GM18507 (cell line): ENCODE data around the gene ELOVL7.
"Not testable (repeated sequence)": the region's sequence is repeated elsewhere in the genome, so short reads cannot be mapped to it uniquely, and the experiment has no call there.

Source experiments
- DNase-seq: peaks from one replicate; pipeline ENCODE4 v3.0.0; 2011; ENCODE audit warnings: low read depth; ENCODE audit not compliant: insufficient read length; ENCODE audit errors: extremely low spot score
- FAIRE-seq: peaks from 2 replicates; lab custom pipeline; 2011; peaks lifted over from hg19 to GRCh38; lab: Jason Lieb, UNC

Gene ELOVL7

GRCh38 chr5:60843936-60844905 lies at the start of gene ELOVL7:
Gene ELOVL7, minus strand, starts transcription at chr5:60844269. Its CDS starts 56,872 bp downstream, at chr5:60787397.
- FAIRE-seq (peak; percentile 9), DNase-seq (peak; percentile 52)

- FAIRE-seq (no peak), DNase-seq (no peak)
These were observed 49.5 kb upstream of the ELOVL7 start for GRCh38 chr5:60893521-60893920.

GRCh38 chr5:60891667-60892066 lies 47.6 kb upstream of the ELOVL7 start:
- no peak for FAIRE-seq
- DNase-seq: no peak

GRCh38 chr5:60888359-60889061 lies 44.4 kb upstream of the ELOVL7 start:
- DNase-seq (no peak), FAIRE-seq (no peak)

- no peak for DNase-seq
- no peak for FAIRE-seq
These were observed 43.7 kb upstream of the ELOVL7 start for GRCh38 chr5:60887746-60888145.

- no peak for DNase-seq
- no peak for FAIRE-seq
These were observed 43.0 kb upstream of the ELOVL7 start for GRCh38 chr5:60887096-60887495.

GRCh38 chr5:60886158-60886557 lies 42.1 kb upstream of the ELOVL7 start:
- FAIRE-seq (no peak), DNase-seq (no peak)

GRCh38 chr5:60883229-60883628 lies 39.2 kb upstream of the ELOVL7 start:
- FAIRE-seq (no peak), DNase-seq (no peak)

- no peak for FAIRE-seq
- DNase-seq: no peak
These were observed 28.8 kb upstream of the ELOVL7 start for GRCh38 chr5:60872892-60873291.

- FAIRE-seq: no peak
- no peak for DNase-seq
These were observed 26.8 kb upstream of the ELOVL7 start for GRCh38 chr5:60870857-60871256.

- not testable (repeated sequence) for FAIRE-seq
These were observed 16.5 kb upstream of the ELOVL7 start for GRCh38 chr5:60860572-60860971.

GRCh38 chr5:60856066-60856465 lies 12.0 kb upstream of the ELOVL7 start:
- DNase-seq: no peak
- no peak for FAIRE-seq

More at GRCh38 chr5:60860572-60860971, 16.5 kb upstream of the ELOVL7 start:
- not testable (repeated sequence) for DNase-seq

- FAIRE-seq (no peak), DNase-seq (no peak)
These were observed 8.9 kb upstream of the ELOVL7 start for GRCh38 chr5:60852940-60853339.

GRCh38 chr5:60852317-60852716 lies 8.2 kb upstream of the ELOVL7 start:
- no peak for FAIRE-seq
- DNase-seq: no peak

- DNase-seq (no peak), FAIRE-seq (no peak)
These were observed 7.6 kb upstream of the ELOVL7 start for GRCh38 chr5:60851626-60852025.

- DNase-seq: no peak
- FAIRE-seq: no peak
These were observed 2.2 kb upstream of the ELOVL7 start for GRCh38 chr5:60846298-60846697.

GRCh38 chr5:60843386-60843935 lies 608 bp downstream of the ELOVL7 start:
- FAIRE-seq (peak; percentile 21), DNase-seq (no peak)

- FAIRE-seq: no peak
- DNase-seq: no peak
These were observed 1.1 kb downstream of the ELOVL7 start for GRCh38 chr5:60842871-60843385.

GRCh38 chr5:60841361-60841760 lies 2.7 kb downstream of the ELOVL7 start:
- DNase-seq (no peak), FAIRE-seq (no peak)

GRCh38 chr5:60836131-60836530 lies 7.9 kb downstream of the ELOVL7 start:
- DNase-seq: no peak
- no peak for FAIRE-seq
